Occipital lobe (tissue), 2 donors: ENCODE data around the gene GPD1L. TPM values are rescaled to one million over a fixed set of nuclear protein-coding genes. Genes with fewer than 3 reads are reported as not detected.
"Not testable (repeated sequence)": the region's sequence is repeated elsewhere in the genome, so short reads cannot be mapped to it uniquely, and the experiment has no call there.

Experiments
- DNase-seq: peaks from one replicate; lab custom pipeline; 2025; lab: John Stamatoyannopoulos, UW
- total RNA-seq: library from RNA; depleted of rRNA; stranded (reverse); fragments of >200 nt; gene quantifications from one replicate; pipeline ENCODE4 v1.2.3, GENCODE V29; 2014

GPD1L gene
- total RNA-seq, 1 donor from 2014 or later: 78.8 TPM

DNA sequence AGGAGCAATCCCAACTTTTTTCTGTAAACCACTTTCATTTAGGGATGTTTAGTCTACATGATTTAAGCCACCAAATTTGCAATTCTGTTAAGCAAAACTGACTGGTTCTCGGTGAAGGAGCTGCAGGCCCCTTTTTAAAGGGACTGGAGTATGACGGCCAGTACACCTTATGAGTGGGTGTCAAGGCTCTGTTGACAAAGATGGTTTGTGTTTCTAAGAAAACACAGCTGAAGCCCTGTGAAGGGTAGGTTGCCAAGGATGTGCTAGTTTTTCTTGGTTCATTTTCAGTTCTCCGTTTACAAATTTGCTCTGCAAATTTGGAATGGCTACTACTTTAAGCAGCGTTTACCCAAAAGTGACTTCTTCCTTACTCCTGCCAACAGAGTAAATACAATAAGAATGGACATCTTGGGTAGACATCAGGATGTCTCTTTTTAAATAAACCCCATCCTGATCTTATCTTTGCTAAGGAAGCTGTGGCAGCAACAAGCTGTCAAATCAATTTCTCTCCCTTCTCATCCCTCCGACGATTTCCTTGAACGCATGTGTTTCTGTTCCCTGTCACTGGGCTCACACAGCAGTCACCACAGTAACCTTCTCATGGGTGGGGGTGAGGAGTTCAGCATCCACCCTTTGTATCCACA, 73.8 kb downstream of the GPD1L start:
- DNase-seq: no peak

DNA sequence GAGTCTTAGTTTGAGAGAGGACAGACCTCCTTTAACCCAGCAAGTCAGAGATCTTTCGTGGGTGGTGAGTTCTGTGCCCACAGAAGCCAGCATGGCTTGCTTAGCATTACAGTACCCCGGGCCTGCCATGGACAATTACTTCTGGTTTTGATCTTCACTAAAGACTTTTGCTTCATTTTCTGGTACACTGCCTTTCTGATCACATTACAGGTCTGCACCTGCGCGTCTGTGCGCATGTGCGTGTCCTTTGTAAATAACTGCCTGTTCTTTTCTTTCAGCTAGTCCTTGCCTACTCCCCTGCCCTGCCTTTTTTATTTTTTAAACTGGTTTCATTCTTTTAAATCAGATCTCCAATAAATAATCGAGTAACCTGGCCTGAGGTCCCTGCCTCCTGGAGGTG, 74.9 kb downstream of the GPD1L start:
- no peak for DNase-seq

DNA sequence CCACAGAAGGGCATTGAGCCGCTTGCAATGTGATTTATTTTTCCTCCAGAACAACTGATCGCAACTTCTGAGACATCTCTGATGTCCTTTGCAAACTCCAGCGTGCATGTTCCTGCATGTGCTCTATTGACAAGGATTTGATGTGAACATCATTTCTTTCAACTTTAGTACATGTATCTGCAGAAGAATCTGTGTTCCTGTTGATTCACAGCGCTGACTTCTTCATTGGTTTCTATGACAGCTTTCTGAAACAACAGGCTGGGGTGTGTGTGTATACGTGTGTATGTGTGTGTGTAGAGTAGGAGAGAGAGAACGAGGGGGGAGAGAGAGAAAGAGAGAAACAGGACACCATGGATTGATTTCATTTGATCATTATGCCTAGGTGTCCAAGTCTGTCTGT, 75.4 kb downstream of the GPD1L start:
- no peak for DNase-seq

DNA sequence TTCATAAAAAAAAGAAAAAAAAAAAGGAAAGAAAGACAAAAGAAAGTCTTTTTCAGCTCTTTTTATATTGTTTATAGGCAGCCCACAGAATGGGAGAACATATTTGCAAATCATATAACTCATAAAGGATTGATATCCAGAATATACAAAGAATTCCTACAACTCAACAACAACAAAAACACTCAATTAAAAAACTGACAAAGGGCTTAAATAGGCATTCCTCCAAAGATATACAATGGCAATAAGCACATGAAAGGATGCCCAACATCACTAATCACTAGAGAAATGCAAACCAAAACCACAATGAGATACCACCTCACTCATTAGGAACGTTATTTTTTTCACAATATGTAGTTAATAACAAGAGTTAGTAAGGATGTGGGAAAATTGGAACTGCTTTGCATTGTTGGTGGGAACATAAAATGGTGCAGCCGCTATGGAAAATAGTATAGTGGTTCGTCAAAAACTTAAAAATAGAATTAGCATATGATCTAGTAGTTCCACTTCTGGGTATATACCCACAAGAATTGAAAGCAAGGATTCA, 77.8 kb downstream of the GPD1L start:
- no peak for DNase-seq

DNA sequence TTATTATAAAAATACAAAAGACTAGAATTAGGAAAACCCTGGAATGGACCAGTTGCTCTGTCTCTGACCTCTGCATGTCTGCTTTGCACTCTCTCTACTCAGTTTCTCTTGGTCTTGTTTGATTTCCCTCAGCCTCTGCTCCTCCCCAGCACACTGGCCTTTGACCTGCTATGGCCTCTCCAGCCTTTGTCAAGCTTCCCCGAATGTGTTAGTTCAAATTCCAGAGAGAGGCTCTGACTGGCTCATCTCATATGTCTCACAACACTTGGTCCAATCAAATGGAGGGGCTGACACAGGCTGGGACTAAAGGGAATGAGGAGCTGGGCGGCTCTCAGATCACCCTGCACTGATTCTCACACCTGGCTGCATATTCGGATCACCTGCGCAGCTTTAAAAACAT, 79.7 kb downstream of the GPD1L start:
- no peak for DNase-seq

DNA sequence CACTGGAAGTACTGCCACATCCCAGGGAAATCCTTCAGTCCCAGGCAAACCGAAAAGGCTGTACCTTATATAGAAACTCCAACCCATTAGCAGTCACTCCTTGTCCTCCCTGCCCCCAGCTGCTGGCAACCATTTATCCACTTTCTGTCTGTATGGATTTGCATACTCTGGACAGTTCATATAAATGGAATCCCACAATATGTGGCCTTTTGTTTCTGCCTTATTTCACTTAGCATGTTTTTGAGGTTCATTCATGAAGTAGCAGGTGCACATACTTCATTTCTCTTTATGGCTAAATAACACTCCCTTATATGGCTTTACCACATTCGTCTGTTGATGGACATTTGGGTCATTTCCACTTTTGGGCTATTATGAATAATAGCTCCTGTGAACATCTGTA, 80.5 kb downstream of the GPD1L start:
- no peak for DNase-seq

DNA sequence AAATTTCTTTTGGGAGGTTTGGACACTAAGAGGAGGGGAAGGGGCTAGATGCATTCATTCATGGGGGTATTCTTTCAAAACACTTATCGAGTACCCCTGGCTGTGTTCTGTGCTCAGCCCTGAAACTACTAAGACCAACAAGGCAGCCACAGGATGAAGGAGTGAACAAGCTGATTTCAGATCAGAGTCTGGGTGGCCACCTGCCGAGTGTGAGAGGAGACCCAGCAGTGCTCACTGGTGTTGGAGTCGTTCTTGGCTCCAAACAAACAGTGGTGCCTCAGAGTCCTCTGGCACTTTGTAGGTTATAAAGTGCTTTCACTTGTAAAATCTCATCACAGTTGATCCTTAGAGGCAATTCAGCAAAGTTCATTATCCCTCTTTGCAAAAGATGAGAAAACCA, 83.3 kb downstream of the GPD1L start:
- DNase-seq: no peak

DNA sequence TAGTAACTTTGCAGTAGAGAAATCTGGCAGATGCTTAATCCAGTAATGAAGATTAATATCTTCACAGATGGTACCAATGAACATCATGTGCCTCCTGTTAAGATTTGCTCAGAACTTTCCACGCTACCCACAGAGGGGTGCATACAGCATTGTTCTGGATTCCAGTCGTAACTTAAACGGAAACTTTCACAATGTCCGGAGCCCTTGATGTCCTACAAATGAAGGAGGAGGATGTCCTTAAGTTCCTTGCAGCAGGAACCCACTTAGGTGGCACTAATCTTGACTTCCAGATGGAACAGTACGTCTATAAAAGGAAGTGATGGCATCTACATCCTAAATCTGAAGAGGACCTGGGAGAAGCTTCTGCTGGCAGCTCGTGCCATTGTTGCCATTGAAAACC, 84.1 kb downstream of the GPD1L start:
- not testable (repeated sequence) for DNase-seq

DNA sequence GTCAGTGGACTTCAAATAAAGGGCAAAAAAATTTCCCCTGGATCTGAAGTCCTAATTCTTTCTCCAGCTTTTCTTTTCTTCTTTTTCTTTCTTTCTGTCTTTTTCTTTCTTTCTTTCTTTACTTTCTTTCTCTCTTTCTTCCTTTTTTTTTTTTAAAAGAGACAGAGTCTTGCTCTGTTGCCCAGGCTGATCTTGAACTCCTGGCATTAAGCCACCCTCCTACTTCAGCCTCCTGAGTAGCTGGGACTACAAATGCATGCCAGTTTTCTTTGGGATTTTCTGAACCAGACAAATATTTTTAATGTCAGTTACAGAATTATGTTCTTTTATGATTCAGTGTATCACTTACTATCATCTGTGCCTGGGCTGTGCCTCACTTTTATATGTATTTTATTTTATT, 86.7 kb downstream of the GPD1L start:
- no peak for DNase-seq

DNA sequence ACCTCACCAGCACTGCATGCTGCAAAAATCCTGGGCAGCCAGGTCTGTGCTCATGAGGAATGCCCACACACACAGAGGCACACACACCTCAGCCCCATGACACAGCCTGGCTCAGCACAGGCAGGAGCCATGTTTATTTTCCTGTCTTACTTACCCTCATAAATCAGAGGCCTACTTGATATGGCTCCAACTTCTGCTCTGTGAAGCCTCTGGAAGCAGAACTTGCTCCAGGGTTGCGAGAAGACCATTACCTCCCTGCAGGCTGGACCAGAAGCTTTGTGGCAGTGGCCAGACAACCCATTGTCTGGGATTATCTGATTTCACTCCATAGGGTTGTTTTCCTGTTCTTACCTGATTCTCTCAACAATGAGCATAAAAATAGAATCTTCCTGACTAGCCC, 88.2 kb downstream of the GPD1L start:
- no peak for DNase-seq

DNA sequence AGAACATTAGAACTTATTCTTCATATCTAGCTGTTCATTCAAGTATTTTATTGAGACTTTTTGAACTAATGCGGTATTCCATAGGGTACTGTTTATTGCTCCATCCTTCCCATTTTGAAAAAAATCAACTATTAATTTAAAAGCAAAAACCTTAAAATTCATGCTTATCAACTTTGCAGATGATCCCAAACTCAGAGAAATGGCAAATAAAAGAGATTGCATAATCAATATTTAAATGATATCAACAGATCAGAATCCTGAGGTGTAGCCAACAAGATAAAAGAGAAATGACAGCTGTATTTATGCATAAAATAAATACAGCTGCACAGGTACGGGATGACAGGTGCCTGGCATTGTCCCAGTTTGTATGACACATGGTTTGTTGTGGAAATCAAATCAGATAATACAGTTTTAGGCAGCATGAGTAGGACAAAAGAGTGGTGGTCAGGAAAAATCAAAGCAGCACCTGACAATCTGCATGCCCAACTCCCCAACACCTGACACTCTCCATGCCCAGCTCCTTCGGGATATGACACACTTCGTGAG, 89.6 kb downstream of the GPD1L start:
- DNase-seq: no peak

DNA sequence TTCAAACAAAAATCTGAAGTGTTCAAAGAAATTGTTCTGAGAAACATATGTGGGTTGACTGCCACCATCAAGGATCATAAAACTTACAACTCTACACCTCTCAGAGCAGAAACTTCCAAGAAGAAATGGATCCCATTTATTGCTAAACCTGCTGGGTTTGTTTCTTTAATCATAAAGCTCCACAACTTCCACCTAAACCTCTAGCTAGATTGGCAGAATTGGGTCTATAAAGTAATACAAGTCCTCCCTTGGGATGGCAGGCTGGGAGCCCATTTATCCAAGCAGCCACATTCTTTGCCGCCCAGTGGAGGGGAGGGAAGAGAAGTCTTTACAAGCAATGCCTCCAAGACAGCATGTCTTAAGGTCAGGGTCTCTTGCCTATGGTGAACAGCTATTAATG, 91.6 kb downstream of the GPD1L start:
- DNase-seq: no peak

DNA sequence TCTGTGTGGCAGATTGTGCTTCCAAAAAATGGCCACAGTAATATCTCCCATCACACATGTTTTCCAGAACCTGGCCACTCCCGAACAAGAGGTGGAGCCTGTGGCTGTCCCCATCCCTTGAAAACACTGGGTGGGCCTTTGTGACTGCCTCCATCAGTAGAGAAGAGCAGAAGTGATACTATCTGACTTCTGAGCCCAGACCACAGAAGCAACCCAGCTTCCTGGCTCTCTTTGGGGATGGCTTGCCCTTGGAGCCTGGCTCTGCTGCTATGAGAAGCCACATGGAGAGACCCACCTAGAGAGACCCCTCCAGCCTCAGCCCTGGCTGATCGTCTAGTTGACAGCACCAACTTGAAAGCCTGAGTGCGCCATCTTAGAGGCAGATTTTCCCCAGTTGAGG, 92.3 kb downstream of the GPD1L start:
- DNase-seq: no peak

DNA sequence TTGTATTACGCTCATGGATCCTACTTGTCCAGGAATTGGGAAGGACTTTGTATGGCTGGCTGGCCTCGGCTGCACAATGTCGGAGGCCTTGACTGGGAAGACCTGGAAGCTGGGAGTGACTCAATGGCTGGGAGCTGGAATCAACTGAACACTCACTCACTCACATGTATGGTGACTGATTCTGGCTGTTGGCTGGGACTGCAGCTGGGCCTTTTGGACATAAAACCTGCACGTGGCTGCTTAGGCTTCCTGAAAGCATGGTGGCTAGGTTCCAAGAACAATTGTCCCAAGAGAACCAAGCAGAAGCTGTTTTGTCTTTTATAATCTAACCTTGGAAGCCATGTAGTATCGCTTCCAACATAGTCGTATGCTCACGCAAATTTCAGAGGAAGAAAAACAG, 94.1 kb downstream of the GPD1L start:
- DNase-seq: no peak

DNA sequence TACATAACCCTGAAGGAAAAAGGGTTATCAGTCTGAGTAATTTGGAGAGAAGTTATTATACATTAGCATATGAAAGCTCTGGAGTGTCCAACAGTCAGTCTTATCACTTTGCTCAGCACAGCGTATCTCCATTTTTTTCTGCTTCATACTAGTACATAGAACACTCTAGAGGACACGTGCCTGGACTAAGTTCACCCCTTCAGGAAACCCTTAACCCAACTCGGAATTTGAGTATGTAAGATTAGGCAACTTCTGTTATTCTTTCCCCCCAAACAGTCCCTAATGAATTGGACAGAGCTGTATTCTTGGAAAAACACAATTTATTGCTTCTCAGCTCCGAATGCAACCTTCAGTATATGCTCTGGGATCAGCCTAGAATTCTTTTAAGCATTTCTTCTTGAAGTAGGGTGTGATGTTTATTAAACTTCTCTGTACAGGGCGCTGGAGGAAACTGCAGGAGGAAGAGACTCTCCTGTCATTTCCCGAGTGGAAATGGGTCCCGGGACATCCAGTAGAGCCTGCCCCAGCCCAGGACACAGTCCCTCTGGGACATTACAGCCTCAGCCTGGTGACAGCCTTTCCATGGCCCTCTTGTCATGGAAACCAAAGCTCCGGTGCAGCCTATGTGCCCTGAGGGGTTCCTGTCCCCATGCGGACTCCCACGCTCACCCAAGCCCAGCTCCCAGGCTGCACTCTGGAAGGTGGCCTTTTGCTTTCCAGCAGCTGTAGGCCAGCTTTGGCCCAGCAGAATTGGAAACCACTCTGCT, 94.8 kb downstream of the GPD1L start:
- DNase-seq: no peak

DNA sequence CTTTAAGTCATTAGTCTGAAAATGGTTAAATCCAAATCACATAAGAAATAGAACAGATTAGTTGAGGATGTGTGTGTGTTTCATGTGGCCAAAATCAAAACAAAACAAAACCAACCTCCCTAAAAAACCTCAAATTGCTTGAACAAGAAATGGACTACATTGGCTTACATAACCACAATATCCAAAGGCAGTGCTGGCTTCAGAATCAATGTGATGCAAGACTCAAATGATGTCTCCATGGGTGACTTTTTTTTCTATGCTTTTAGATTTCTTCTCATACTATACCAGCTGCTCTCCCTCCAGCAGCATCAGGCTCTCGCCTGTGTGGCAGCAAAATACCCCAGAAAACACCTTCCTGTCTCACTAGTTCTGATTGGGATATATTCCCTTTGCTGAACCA, 96.1 kb downstream of the GPD1L start:
- DNase-seq: no peak

DNA sequence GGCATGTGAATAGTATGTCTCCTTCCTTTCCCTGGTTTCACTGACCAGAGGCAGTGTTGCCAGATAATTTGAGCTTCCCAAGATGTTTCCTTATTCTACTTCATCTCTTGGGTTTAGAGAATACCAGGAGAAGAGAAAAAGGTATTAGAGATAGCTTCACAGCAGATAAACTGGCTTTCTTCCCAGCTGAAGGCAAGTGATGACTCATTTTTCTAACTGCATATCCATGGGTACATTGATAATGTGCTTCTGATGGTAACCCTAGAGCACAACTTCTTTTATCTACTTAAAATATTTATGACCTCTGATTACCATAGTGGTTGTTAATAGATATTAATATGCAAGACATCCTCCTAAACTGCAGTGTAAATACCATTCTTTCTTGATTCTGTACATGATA, 97.4 kb downstream of the GPD1L start:
- no peak for DNase-seq

DNA sequence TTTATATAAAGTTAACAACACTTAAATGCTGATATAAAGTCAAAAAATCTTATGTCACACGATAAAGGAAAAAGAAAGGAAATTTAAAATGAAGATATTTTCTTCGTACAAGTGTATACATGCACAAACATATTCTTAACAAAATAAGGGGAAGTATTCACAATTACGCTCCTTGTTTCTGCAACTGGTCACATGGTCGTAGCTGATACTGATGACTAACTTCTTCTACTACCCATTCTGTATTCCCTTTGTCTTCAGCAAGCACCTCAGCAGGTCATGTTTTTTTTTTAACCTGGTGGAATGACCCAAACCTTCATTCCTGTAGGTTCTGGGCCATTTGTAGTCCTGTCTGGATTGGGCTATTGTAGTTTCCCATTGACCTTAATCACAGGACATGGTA, 102.0 kb downstream of the GPD1L start:
- DNase-seq: no peak

DNA sequence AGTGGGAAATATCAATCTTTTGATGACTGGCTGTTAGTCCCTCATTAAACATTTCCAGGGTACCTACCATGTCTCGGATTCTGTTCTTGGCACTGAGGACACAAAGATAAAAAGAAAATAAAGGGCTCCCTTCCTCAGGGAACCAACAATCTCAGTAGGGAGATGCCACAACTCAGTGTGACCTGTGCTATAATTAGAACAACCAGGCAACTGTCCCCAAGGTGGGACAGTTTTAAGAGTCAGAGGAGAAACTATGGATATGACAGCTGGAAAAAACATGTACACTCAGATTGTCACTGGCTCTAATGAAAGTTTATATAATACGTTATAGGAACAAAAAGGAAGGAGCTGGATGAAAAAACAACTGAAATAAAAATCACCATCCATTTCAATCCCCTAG, 108.8 kb downstream of the GPD1L start:
- DNase-seq: no peak

DNA sequence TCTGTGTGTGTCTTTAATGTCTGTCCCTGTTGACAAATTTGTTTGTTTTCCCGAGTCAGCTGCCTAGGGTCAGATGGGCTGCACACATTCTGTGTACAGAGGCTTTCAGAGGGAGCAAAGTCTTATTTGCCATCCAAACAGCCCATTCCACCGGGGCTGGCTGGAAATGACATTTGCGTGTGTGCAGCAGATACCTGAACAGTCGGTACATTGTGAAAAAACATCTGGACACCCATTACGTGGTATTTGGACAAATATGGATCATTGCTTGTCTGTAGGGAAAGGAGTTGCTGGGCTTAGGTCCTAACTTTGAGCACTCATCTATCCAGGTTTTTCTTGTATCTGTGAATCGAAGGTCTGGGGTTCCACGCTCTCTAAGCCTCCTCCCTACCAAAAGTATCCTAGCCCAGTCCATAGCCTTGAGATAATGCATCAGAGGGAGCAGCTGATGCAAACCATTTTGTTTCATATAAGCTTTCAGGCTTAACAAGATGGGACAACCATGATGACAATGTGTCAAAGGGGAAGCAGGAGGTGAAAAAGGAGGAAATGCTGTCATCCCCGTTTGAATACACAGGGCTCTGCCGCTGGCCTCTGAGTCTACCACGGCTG, 109.9 kb downstream of the GPD1L start:
- DNase-seq: no peak

DNA sequence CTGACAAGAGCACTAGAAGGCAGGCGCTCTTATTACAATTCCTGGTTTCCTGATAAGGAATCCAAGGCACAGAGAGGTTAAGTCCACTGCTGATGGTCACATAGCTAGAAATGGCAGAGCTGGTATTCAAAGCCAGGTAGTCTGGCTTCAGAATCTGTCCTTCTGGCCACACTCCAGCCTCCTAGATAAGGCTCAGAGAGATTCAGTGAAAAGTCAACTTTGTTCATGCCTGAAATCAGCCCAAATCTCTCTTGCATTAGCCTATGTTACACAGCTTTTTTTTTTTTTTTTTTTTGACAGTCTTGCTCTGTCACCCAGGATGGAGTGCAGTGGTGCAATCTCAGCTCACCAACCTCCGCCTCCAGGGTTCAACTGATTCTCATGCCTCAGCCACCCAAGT, 110.9 kb downstream of the GPD1L start:
- DNase-seq: no peak
